Measurements from ENCODE around the gene PILRA. TPM values are rescaled to one million over a fixed set of nuclear protein-coding genes. Genes with fewer than 3 reads are reported as not detected.

PILRA gene
- total and polyA plus RNA-seq, 2 donors (not counting 1 experiment from before 2014, with no cell fraction given), result 10.3 to 23.0 TPM

DNA sequence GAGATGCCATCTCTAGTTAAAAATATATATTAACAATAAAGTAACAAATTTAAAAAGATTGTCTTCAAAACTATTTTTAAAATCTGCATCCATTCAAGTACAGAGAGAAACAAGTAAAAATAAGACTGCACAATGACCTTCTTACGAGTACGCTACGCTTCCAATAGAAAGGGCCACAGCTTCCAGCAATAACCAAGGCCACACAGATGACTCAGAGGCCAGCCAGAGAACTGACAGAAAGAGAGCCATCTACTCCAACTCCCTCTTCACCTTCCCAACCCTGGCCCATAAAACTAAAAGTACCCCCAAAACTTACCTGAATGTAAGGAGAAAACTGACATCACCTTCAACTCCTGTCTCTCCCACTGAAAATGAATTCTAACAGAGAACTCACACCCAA lies 26.8 kb downstream of the PILRA start:
- Mint-ChIP-seq H3K27me3 (no peaks in the 10 kb centered on the region), H3K9me3 (ENCODE audit: insufficient read depth) (no peaks in the 10 kb centered on the region), H3K27ac (no peak overlapping the region), H3K4me3 (no peak overlapping the region), H3K4me1 (peaks cover 29% of the 10 kb centered on the region)
- intact Hi-C loops (cut with micrococcal nuclease), result no loop called here
- no peak overlapping the region for H3K27ac ChIP-seq (ENCODE audit: low read length in 2 of 2)
- CTCF ChIA-PET, result no interaction called here
- H3K4me3 ChIP-seq (ENCODE audit: control extremely low read depth in 1 of 5, extremely low read depth in 1 of 5, insufficient read depth in 1 of 5, low read depth in 2 of 5, low read length in 4 of 5), result no peak overlapping the region
- ATAC-seq (ENCODE audit: low read depth) (no peak), DNase-seq (no peak)
- H3K36me3 ChIP-seq (replicated peaks in 1 of 2; ENCODE audit: control extremely low read depth in 1 of 2, control insufficient read depth in 1 of 2, extremely low read depth in 1 of 2, insufficient read depth in 2 of 2, low read length in 1 of 2), result peaks cover 0 to 15% of the 10 kb centered on the region in 2 experiments
- no peak for TF ChIP-seq EZH2 (IDR thresholded peaks at IDR 0.05; ENCODE audit: borderline replicate concordance, insufficient read depth, low read depth, low read length, poor library complexity, severe bottlenecking)
- TF ChIP-seq, protein P1, sequence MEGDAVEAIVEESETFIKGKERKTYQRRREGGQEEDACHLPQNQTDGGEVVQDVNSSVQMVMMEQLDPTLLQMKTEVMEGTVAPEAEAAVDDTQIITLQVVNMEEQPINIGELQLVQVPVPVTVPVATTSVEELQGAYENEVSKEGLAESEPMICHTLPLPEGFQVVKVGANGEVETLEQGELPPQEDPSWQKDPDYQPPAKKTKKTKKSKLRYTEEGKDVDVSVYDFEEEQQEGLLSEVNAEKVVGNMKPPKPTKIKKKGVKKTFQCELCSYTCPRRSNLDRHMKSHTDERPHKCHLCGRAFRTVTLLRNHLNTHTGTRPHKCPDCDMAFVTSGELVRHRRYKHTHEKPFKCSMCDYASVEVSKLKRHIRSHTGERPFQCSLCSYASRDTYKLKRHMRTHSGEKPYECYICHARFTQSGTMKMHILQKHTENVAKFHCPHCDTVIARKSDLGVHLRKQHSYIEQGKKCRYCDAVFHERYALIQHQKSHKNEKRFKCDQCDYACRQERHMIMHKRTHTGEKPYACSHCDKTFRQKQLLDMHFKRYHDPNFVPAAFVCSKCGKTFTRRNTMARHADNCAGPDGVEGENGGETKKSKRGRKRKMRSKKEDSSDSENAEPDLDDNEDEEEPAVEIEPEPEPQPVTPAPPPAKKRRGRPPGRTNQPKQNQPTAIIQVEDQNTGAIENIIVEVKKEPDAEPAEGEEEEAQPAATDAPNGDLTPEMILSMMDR (IDR thresholded peaks at IDR 0.05), result no peak
- no peaks in the 10 kb centered on the region for H3K79me2 ChIP-seq (ENCODE audit: control insufficient read depth, insufficient read depth, low read length)
- H4K20me1 ChIP-seq (ENCODE audit: control insufficient read depth, insufficient read depth, low read length, poor library complexity, severe bottlenecking), result no peaks in the 10 kb centered on the region
- no peaks in the 10 kb centered on the region for H3K27me3 ChIP-seq (replicated peaks in 1 of 4; ENCODE audit: control extremely low read depth in 1 of 4, control insufficient read depth in 3 of 4, insufficient read depth in 4 of 4, low read length in 3 of 4)
- no peak overlapping the region for H3K9ac ChIP-seq (ENCODE audit: low read length)
- POLR2A ChIA-PET, result no interaction called here
- WGBS (ENCODE audit: insufficient coverage), result 92% methylated on average over 3 of the region's 3 CpGs
- H3K4me1 ChIP-seq (ENCODE audit: control insufficient read depth in 2 of 2, insufficient read depth in 2 of 2, low read length in 2 of 2), result peaks cover 15 to 28% of the 10 kb centered on the region in 2 donors
- H3K4me2 ChIP-seq (replicated peaks; ENCODE audit: low read depth, low read length, poor library complexity, severe bottlenecking), result no peak overlapping the region
- no peaks in the 10 kb centered on the region for H3K9me3 ChIP-seq (ENCODE audit: control extremely low read depth in 1 of 3, control insufficient read depth in 2 of 3, insufficient read depth in 1 of 3, low read length in 2 of 3)
- no peak overlapping the region for H2AFZ ChIP-seq (ENCODE audit: insufficient read depth, low read depth, low read length, poor library complexity, severe bottlenecking)

DNA sequence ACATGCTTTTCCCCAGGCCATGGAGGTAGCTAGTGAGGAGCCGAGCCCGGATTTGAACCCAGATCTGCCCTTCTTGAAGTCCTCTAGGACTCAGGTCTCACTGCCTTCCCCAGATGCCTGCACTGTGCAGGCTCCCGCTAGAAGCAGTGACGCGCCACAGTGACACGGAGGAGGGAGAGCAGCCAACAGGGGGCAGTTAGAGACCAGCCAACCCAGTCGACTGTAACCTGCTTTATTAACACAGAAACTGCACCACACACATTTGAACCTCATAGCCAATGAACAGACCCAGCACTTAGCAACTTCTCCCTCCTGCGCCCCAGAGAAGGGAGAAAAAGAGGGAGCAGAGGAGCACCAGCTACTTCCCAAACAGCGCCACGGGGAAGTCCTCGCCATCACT lies 27.4 kb downstream of the PILRA start:
- Histone ChIP-seq H2AFZ (ENCODE audit: insufficient read depth, low read depth, low read length, poor library complexity, severe bottlenecking) (no peak overlapping the region), H3K27me3 (replicated peaks in 1 of 4; ENCODE audit: control extremely low read depth in 1 of 4, control insufficient read depth in 3 of 4, insufficient read depth in 4 of 4, low read length in 3 of 4) (no peaks in the 10 kb centered on the region), H3K36me3 (replicated peaks in 1 of 2; ENCODE audit: control extremely low read depth in 1 of 2, control insufficient read depth in 1 of 2, extremely low read depth in 1 of 2, insufficient read depth in 2 of 2, low read length in 1 of 2) (peaks cover 0 to 15% of the 10 kb centered on the region in 2 experiments), H3K79me2 (ENCODE audit: control insufficient read depth, insufficient read depth, low read length) (no peaks in the 10 kb centered on the region), H3K4me3 (ENCODE audit: control extremely low read depth in 1 of 5, extremely low read depth in 1 of 5, insufficient read depth in 1 of 5, low read depth in 2 of 5, low read length in 4 of 5) (no peak overlapping the region), H3K4me1 (ENCODE audit: control insufficient read depth in 2 of 2, insufficient read depth in 2 of 2, low read length in 2 of 2) (peaks cover 15 to 26% of the 10 kb centered on the region in 2 donors), H3K9ac (ENCODE audit: low read length) (no peak overlapping the region), H3K4me2 (replicated peaks; ENCODE audit: low read depth, low read length, poor library complexity, severe bottlenecking) (no peak overlapping the region), H3K9me3 (ENCODE audit: control extremely low read depth in 1 of 3, control insufficient read depth in 2 of 3, insufficient read depth in 1 of 3, low read length in 2 of 3) (no peaks in the 10 kb centered on the region), H4K20me1 (ENCODE audit: control insufficient read depth, insufficient read depth, low read length, poor library complexity, severe bottlenecking) (no peaks in the 10 kb centered on the region), H3K27ac (ENCODE audit: low read length in 2 of 2) (no peak overlapping the region)
- Mint-ChIP-seq H3K4me3 (no peak overlapping the region), H3K27ac (no peak overlapping the region), H3K9me3 (ENCODE audit: insufficient read depth) (no peaks in the 10 kb centered on the region), H3K27me3 (no peaks in the 10 kb centered on the region), H3K4me1 (peaks cover 26% of the 10 kb centered on the region)
- CTCF ChIA-PET, result no interaction called here
- ATAC-seq (ENCODE audit: low read depth), result no peak
- 96% methylated on average over 11 of the region's 11 CpGs for WGBS (ENCODE audit: insufficient coverage)
- no peak for DNase-seq
- POLR2A ChIA-PET, result no interaction called here
- TF ChIP-seq, protein P1 (IDR thresholded peaks at IDR 0.05), result no peak
- TF ChIP-seq EZH2 (IDR thresholded peaks at IDR 0.05; ENCODE audit: borderline replicate concordance, insufficient read depth, low read depth, low read length, poor library complexity, severe bottlenecking), result no peak
- intact Hi-C loops (cut with micrococcal nuclease), result no loop called here

Measured in B cell (primary cell).